ENCODE results near the gene EDC3.

EDC3 gene

GRCh38 chr15:74628199-74628598 lies 67.6 kb downstream of the EDC3 start:
- in situ Hi-C loops (cut with HindIII; ENCODE audit: low sequenced_read_pairs) = loop anchor here (5.0 to 25.0 kb wide), 2 partner anchors 256 to 334 kb away; partner anchors contain the start of gene RPP25

- in situ Hi-C loops (cut with HindIII; ENCODE audit: low sequenced_read_pairs) = loop anchor here (5.0 to 25.0 kb wide), 2 partner anchors 255 to 335 kb away; partner anchors contain the start of gene RPP25
Measured at GRCh38 chr15:74627766-74628165, 68.1 kb downstream of the EDC3 start.

GRCh38 chr15:74626752-74627692 lies 68.8 kb downstream of the EDC3 start:
- in situ Hi-C loops (cut with HindIII; ENCODE audit: low sequenced_read_pairs) = loop anchor here (5.0 to 25.0 kb wide), 2 partner anchors 255 to 335 kb away; partner anchors contain the start of gene RPP25

- in situ Hi-C loops (cut with HindIII; ENCODE audit: low sequenced_read_pairs) = loop anchor here (5.0 to 25.0 kb wide), 2 partner anchors 254 to 336 kb away; partner anchors contain the start of gene RPP25
Measured at GRCh38 chr15:74626336-74626735, 69.5 kb downstream of the EDC3 start.

GRCh38 chr15:74625693-74626092 lies 70.1 kb downstream of the EDC3 start:
- in situ Hi-C loops (cut with HindIII; ENCODE audit: low sequenced_read_pairs) = loop anchor here (5.0 to 25.0 kb wide), 2 partner anchors 253 to 337 kb away; partner anchors contain the start of gene RPP25

- in situ Hi-C loops (cut with HindIII; ENCODE audit: low sequenced_read_pairs) = no loop called here
Measured at GRCh38 chr15:74624020-74624602, 71.7 kb downstream of the EDC3 start.

- in situ Hi-C loops (cut with HindIII; ENCODE audit: low sequenced_read_pairs) = no loop called here
Measured at GRCh38 chr15:74622758-74623157, 73.1 kb downstream of the EDC3 start.

GRCh38 chr15:74621936-74622335 lies 73.9 kb downstream of the EDC3 start:
- in situ Hi-C loops (cut with HindIII; ENCODE audit: low sequenced_read_pairs) = no loop called here

- in situ Hi-C loops (cut with HindIII; ENCODE audit: low sequenced_read_pairs) = no loop called here
Measured at GRCh38 chr15:74621546-74621920, 74.3 kb downstream of the EDC3 start.

GRCh38 chr15:74620636-74621545 lies 74.9 kb downstream of the EDC3 start:
- in situ Hi-C loops (cut with HindIII; ENCODE audit: low sequenced_read_pairs) = no loop called here

GRCh38 chr15:74619916-74620635 lies 75.7 kb downstream of the EDC3 start:
- in situ Hi-C loops (cut with HindIII; ENCODE audit: low sequenced_read_pairs) = no loop called here

- in situ Hi-C loops (cut with HindIII; ENCODE audit: low sequenced_read_pairs) = no loop called here
Measured at GRCh38 chr15:74618841-74619596, 76.8 kb downstream of the EDC3 start.

GRCh38 chr15:74616996-74617395 lies 78.8 kb downstream of the EDC3 start:
- in situ Hi-C loops (cut with HindIII; ENCODE audit: low sequenced_read_pairs) = no loop called here

- in situ Hi-C loops (cut with HindIII; ENCODE audit: low sequenced_read_pairs) = no loop called here
Measured at GRCh38 chr15:74616366-74616939, 79.4 kb downstream of the EDC3 start.

- in situ Hi-C loops (cut with HindIII; ENCODE audit: low sequenced_read_pairs) = no loop called here
Measured at GRCh38 chr15:74615508-74616365, 80.1 kb downstream of the EDC3 start, which contains the start of gene CLK3. TSS of gene CLK3 (plus strand) at chr15:74615836. CDS start at chr15:74619197, 3,361 bp downstream.

GRCh38 chr15:74614744-74615507 lies 80.9 kb downstream of the EDC3 start:
- in situ Hi-C loops (cut with HindIII; ENCODE audit: low sequenced_read_pairs) = loop anchor here (5.0 kb wide), 1 partner anchor 68 kb away; no protein-coding TSS in a partner anchor
